Measurements from ENCODE around the gene SDC4.

The SDC4 gene

GRCh38 chr20:45291526-45291925 lies 56.7 kb downstream of the SDC4 start:
- H3K4me3 ChIP-seq (replicated peaks; ENCODE audit: low read depth, low read length), result no peak overlapping the region
- TF ChIP-seq CTCF (IDR thresholded peaks at IDR 0.05; ENCODE audit: low read depth, low read length, missing control alignments), result no peak
- DNase-seq (ENCODE audit: extremely low read depth, low read depth), result no peak

- H3K4me3 ChIP-seq (replicated peaks; ENCODE audit: low read depth, low read length), result no peak overlapping the region
- no peak for DNase-seq (ENCODE audit: extremely low read depth, low read depth)
- peak; percentile 84 for TF ChIP-seq CTCF (IDR thresholded peaks at IDR 0.05; ENCODE audit: low read depth, low read length, missing control alignments)
Measured at GRCh38 chr20:45290677-45291355, 57.4 kb downstream of the SDC4 start.

- DNase-seq (ENCODE audit: extremely low read depth, low read depth), result no peak
- H3K4me3 ChIP-seq (replicated peaks; ENCODE audit: low read depth, low read length), result no peak overlapping the region
- no peak for TF ChIP-seq CTCF (IDR thresholded peaks at IDR 0.05; ENCODE audit: low read depth, low read length, missing control alignments)
Measured at GRCh38 chr20:45289942-45290676, 58.1 kb downstream of the SDC4 start.

GRCh38 chr20:45288860-45289259 lies 59.4 kb downstream of the SDC4 start:
- DNase-seq (ENCODE audit: extremely low read depth, low read depth), result no peak
- no peak for TF ChIP-seq CTCF (IDR thresholded peaks at IDR 0.05; ENCODE audit: low read depth, low read length, missing control alignments)
- H3K4me3 ChIP-seq (replicated peaks; ENCODE audit: low read depth, low read length), result no peak overlapping the region

GRCh38 chr20:45288376-45288775 lies 59.8 kb downstream of the SDC4 start:
- H3K4me3 ChIP-seq (replicated peaks; ENCODE audit: low read depth, low read length), result no peak overlapping the region
- TF ChIP-seq CTCF (IDR thresholded peaks at IDR 0.05; ENCODE audit: low read depth, low read length, missing control alignments), result no peak
- DNase-seq (ENCODE audit: extremely low read depth, low read depth), result no peak

- no peak for TF ChIP-seq CTCF (IDR thresholded peaks at IDR 0.05; ENCODE audit: low read depth, low read length, missing control alignments)
- H3K4me3 ChIP-seq (replicated peaks; ENCODE audit: low read depth, low read length), result no peak overlapping the region
- DNase-seq (ENCODE audit: extremely low read depth, low read depth), result no peak
Measured at GRCh38 chr20:45283551-45284057, 64.6 kb downstream of the SDC4 start.

Measured in HFF-Myc (cell line).